ENCODE measurements around the gene DMAP1. TPM values are rescaled to one million over a fixed set of nuclear protein-coding genes. Genes with fewer than 3 reads are reported as not detected.

The DMAP1 gene
- total and polyA plus RNA-seq, 2 experiments from 2014 or later: 32.6 to 40.0 TPM

GRCh38 chr1:44174630-44175029, 38.6 kb upstream of the DMAP1 start:
- Histone ChIP-seq H3K27ac (ENCODE audit: low read depth) (no peak overlapping the region), H3K9me2 (ENCODE audit: insufficient read depth) (no peaks in the 10 kb centered on the region), H3F3A (replicated peaks; ENCODE audit: low read depth) (no peaks in the 10 kb centered on the region), H3K36me3 (ENCODE audit: insufficient read depth) (0 out of 2 replicates have a peak, but pooled peaks cover 4% of the 10 kb centered on the region), H3K4me3 (no peak overlapping the region), H3K4me1 (ENCODE audit: insufficient read depth) (no peaks in the 10 kb centered on the region; the same call in 1 of the 2 replicates), H3K27me3 (ENCODE audit: insufficient read depth) (no peaks in the 10 kb centered on the region), H3K4me2 (no peak overlapping the region), H2AFZ (no peak overlapping the region), H4K20me1 (replicated peaks; ENCODE audit: insufficient read depth) (no peaks in the 10 kb centered on the region), H3K79me2 (replicated peaks; ENCODE audit: insufficient read depth) (no peaks in the 10 kb centered on the region)
- Mint-ChIP-seq H3K27me3 (ENCODE audit: insufficient read depth, low read depth, poor library complexity) (no peaks in the 10 kb centered on the region), H3K36me3 (ENCODE audit: low read depth) (peaks cover 20% of the 10 kb centered on the region), H3K9me3 (peaks cover 51% of the 10 kb centered on the region), H3K27ac (no peak overlapping the region), H3K4me1 (peaks cover 3% of the 10 kb centered on the region; the same call in 1 of the 3 replicates), H3K4me3 (no peak overlapping the region)
- ATAC-seq: no peak
- DNase-seq (ENCODE audit: low spot score): no peak
- TF ChIP-seq EZH2phosphoT487 (IDR thresholded peaks at IDR 0.05; ENCODE audit: unreplicated experiment) (no peak), ZNF331 (CRISPR knock-in tag; IDR thresholded peaks at IDR 0.05; ENCODE audit: low read depth) (no peak), CTCF (conservative IDR thresholded peaks at IDR 0.05; ENCODE audit: low read depth in 2 of 2) (no peak), STAT1 (IDR thresholded peaks at IDR 0.05; ENCODE audit: unreplicated experiment) (no peak), NANOG (IDR thresholded peaks at IDR 0.05; ENCODE audit: borderline replicate concordance) (no peak), CREB1 (CRISPR knock-in tag; IDR thresholded peaks at IDR 0.05; ENCODE audit: low read depth) (no peak), ZNF114 (CRISPR knock-in tag; IDR thresholded peaks at IDR 0.05) (no peak), ZNF462 (CRISPR knock-in tag; IDR thresholded peaks at IDR 0.05) (no peak), REST (IDR thresholded peaks at IDR 0.05; ENCODE audit: unreplicated experiment) (no peak)

Measured in GM23338 (cell line).